HepG2 (cell line): ENCODE data around the gene ZNF503. TPM values are rescaled to one million over a fixed set of nuclear protein-coding genes. Genes with fewer than 3 reads are reported as not detected.

Source experiments
- CBX2 ChIP-seq, 2 experiments: fragments of 200-600 bp in 1 of 2; sonication (generic); formaldehyde crosslinking in 1 of 2; IDR thresholded peaks; 2 replicates each; pipeline versions ENCODE4 v1.7.0 to v1.8.1; 2018 to 2022; ENCODE audit warnings: low read depth in 2 of 2, low read length in 1 of 2, mild to moderate bottlenecking in 1 of 2, missing genetic modification reagents in 1 of 2
- IKZF1 ChIP-seq: fragments of 450-650 bp; IDR thresholded peaks from 2 replicates; pipeline ENCODE4 v1.7.1; 2016
- IRX3 ChIP-seq: sonication (generic); formaldehyde crosslinking; IDR thresholded peaks from 2 replicates; pipeline ENCODE4 v1.8.1; 2023; ENCODE audit warnings: mild to moderate bottlenecking, low read depth, missing genetic modification reagents, borderline replicate concordance
- JARID2 ChIP-seq: sonication (generic); formaldehyde crosslinking; IDR thresholded peaks from 2 replicates; pipeline ENCODE4 v1.8.1; 2023; ENCODE audit warnings: missing genetic modification reagents, inconsistent platforms; ENCODE audit not compliant: insufficient replicate concordance
- KMT2B ChIP-seq: IDR thresholded peaks from 2 replicates; pipeline ENCODE4 v1.6.1; 2016; ENCODE audit warnings: missing genetic modification reagents, missing compliant biosample characterization
- MIER3 ChIP-seq: IDR thresholded peaks from 2 replicates; pipeline ENCODE4 v1.6.1; 2016; ENCODE audit warnings: missing compliant biosample characterization, borderline replicate concordance
- NCOA1 ChIP-seq: sonication (generic); formaldehyde crosslinking; IDR thresholded peaks from 2 replicates; pipeline ENCODE4 v1.9.0; 2021; ENCODE audit warnings: missing genetic modification reagents
- NCOA5 ChIP-seq: sonication (generic); formaldehyde crosslinking; IDR thresholded peaks from 2 replicates; pipeline ENCODE4 v1.4.0; 2020; ENCODE audit warnings: missing genetic modification reagents
- REL ChIP-seq: sonication (generic); formaldehyde crosslinking; conservative IDR thresholded peaks from 2 replicates; pipeline ENCODE4 v1.8.0; 2022; ENCODE audit warnings: mild to moderate bottlenecking, missing genetic modification reagents, moderate library complexity
- ZFP82 ChIP-seq: sonication (generic); formaldehyde crosslinking; IDR thresholded peaks from 2 replicates; pipeline ENCODE4 v1.5.1; 2020; ENCODE audit warnings: mild to moderate bottlenecking, missing genetic modification reagents, borderline replicate concordance
- ZNF292 ChIP-seq: sonication (generic); formaldehyde crosslinking; IDR thresholded peaks from 2 replicates; pipeline ENCODE4 v1.8.1; 2022; ENCODE audit warnings: mild to moderate bottlenecking, low read depth, missing genetic modification reagents, borderline replicate concordance
- ZNF329 ChIP-seq: sonication (generic); formaldehyde crosslinking; IDR thresholded peaks from 2 replicates; pipeline ENCODE4 v1.9.0; 2021; ENCODE audit warnings: low read depth, mild to moderate bottlenecking, missing genetic modification reagents
- ZNF773 ChIP-seq: sonication (generic); formaldehyde crosslinking; IDR thresholded peaks from 2 replicates; pipeline ENCODE4 v1.4.0; 2020; ENCODE audit warnings: missing genetic modification reagents, borderline replicate concordance
- polyA plus RNA-seq, 8 experiments: library from polyadenylated mRNA; depleted of rRNA in 3 of 8; stranded (reverse) in 7 of 8; unstranded in 1 of 8; fragments of >200 nt; fragmentation: Illumina TruSeq in 4 of 8; extraction: Trizol in 4 of 8; gene quantifications; 2 replicates each; pipeline versions ENCODE4 v1.2.1 to v1.2.3, GENCODE V29; 2011 to 2016; ENCODE audit warnings: low read depth in 4 of 8, missing spikeins in 1 of 8, mixed read lengths in 1 of 8; ENCODE audit not compliant: insufficient read depth in 1 of 8
- total RNA-seq, 5 experiments: library from RNA; depleted of rRNA; stranded (reverse); fragments of >200 nt; fragmentation: Illumina TruSeq; extraction: Trizol; gene quantifications; 2 replicates each; pipeline ENCODE4 v1.2.3, GENCODE V29; 2016; ENCODE audit warnings: low read depth in 1 of 5
- TF ChIP-seq, protein P1 (sequence below): sonication (generic); formaldehyde crosslinking; conservative IDR thresholded peaks from 2 replicates; pipeline ENCODE4 v1.4.0; 2020; ENCODE audit warnings: missing genetic modification reagents
- TF ChIP-seq, protein P2 (sequence below): IDR thresholded peaks from 2 replicates; pipeline ENCODE4 v1.6.1; 2012; ENCODE audit warnings: low read length, improper control_type of control experiment
- TF ChIP-seq, protein P3 (sequence below): sonication (generic); formaldehyde crosslinking; IDR thresholded peaks from 2 replicates; pipeline ENCODE4 v1.4.0; 2020; ENCODE audit warnings: missing genetic modification reagents, low read depth, mild to moderate bottlenecking, borderline replicate concordance
- TF ChIP-seq, protein P4 (sequence below): sonication (generic); formaldehyde crosslinking; IDR thresholded peaks from 2 replicates; pipeline ENCODE4 v1.4.0; 2020; ENCODE audit warnings: mild to moderate bottlenecking, missing genetic modification reagents
- TF ChIP-seq, protein P5 (sequence below): sonication (generic); formaldehyde crosslinking; IDR thresholded peaks from 2 replicates; pipeline ENCODE4 v1.5.1; 2020; ENCODE audit warnings: mild to moderate bottlenecking, missing genetic modification reagents, borderline replicate concordance

ZNF503 gene
- total and polyA plus RNA-seq, 2 of the 13 experiments (the other 11 are each of a cell fraction or from before 2014, with no cell fraction given) = 2.7 to 8.3 TPM

DNA sequence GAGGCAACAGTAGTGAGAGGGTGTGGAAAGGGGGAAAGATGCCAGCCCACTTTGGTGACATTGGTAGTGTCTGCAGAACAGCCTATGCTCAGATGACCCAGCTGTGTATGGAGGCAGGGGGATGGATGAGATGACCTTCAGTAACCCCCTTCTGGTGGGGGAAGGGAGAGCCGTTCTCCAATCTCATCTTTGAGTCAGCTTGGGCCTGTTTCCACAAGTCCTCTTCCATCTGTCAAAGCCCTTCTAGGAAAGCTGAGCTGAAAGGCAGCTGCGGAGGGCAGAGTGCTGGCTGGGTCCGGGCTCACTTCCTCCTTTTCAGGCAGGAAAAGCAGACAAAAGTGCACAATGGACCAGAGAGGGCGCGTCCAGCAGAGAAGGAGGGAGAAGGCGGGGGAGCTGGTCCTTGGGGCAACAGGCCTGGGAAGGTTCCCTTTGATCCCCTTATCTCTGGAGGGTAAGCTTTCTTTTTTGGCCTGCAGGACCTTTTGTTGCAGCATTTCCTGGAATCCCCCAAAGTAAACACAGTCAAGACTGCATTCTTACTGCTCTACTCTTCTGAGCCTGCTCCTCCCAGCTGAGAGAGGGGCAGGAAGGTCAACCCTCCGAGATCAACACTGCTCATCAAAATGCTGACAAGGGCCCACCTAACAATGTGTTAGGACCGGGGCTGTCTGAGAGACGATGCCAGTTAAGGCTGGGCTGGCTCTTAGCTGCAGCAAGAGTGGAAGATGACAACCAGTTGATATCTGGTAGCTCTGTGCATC lies 28.6 kb upstream of the ZNF503 start (continued):
- TF ChIP-seq, protein P1, sequence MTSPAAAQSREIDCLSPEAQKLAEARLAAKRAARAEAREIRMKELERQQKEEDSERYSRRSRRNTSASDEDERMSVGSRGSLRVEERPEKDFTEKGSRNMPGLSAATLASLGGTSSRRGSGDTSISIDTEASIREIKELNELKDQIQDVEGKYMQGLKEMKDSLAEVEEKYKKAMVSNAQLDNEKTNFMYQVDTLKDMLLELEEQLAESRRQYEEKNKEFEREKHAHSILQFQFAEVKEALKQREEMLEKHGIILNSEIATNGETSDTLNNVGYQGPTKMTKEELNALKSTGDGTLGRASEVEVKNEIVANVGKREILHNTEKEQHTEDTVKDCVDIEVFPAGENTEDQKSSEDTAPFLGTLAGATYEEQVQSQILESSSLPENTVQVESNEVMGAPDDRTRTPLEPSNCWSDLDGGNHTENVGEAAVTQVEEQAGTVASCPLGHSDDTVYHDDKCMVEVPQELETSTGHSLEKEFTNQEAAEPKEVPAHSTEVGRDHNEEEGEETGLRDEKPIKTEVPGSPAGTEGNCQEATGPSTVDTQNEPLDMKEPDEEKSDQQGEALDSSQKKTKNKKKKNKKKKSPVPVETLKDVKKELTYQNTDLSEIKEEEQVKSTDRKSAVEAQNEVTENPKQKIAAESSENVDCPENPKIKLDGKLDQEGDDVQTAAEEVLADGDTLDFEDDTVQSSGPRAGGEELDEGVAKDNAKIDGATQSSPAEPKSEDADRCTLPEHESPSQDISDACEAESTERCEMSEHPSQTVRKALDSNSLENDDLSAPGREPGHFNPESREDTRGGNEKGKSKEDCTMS (CRISPR knock-in tag) = no peak
- TF ChIP-seq, protein P2, sequence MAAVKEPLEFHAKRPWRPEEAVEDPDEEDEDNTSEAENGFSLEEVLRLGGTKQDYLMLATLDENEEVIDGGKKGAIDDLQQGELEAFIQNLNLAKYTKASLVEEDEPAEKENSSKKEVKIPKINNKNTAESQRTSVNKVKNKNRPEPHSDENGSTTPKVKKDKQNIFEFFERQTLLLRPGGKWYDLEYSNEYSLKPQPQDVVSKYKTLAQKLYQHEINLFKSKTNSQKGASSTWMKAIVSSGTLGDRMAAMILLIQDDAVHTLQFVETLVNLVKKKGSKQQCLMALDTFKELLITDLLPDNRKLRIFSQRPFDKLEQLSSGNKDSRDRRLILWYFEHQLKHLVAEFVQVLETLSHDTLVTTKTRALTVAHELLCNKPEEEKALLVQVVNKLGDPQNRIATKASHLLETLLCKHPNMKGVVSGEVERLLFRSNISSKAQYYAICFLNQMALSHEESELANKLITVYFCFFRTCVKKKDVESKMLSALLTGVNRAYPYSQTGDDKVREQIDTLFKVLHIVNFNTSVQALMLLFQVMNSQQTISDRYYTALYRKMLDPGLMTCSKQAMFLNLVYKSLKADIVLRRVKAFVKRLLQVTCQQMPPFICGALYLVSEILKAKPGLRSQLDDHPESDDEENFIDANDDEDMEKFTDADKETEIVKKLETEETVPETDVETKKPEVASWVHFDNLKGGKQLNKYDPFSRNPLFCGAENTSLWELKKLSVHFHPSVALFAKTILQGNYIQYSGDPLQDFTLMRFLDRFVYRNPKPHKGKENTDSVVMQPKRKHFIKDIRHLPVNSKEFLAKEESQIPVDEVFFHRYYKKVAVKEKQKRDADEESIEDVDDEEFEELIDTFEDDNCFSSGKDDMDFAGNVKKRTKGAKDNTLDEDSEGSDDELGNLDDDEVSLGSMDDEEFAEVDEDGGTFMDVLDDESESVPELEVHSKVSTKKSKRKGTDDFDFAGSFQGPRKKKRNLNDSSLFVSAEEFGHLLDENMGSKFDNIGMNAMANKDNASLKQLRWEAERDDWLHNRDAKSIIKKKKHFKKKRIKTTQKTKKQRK = no peak
- peak; percentile 90 for TF ChIP-seq ZNF292 (CRISPR knock-in tag)
- TF ChIP-seq NCOA5 (CRISPR knock-in tag) = no peak
- no peak for TF ChIP-seq IKZF1
- TF ChIP-seq, protein P3, sequence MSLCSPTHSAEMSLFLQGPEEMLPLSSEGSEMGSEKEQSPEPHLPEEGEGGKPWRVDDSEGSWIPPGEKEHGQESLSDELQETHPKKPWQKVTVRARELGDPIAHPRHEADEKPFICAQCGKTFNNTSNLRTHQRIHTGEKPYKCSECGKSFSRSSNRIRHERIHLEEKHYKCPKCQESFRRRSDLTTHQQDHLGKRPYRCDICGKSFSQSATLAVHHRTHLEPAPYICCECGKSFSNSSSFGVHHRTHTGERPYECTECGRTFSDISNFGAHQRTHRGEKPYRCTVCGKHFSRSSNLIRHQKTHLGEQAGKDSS (CRISPR knock-in tag) = 0 out of 2 replicates have a peak, but pooled peaks have one; percentile 26
- TF ChIP-seq REL (CRISPR knock-in tag) = no peak
- TF ChIP-seq NCOA1 (CRISPR knock-in tag) = no peak
- TF ChIP-seq, protein P4, sequence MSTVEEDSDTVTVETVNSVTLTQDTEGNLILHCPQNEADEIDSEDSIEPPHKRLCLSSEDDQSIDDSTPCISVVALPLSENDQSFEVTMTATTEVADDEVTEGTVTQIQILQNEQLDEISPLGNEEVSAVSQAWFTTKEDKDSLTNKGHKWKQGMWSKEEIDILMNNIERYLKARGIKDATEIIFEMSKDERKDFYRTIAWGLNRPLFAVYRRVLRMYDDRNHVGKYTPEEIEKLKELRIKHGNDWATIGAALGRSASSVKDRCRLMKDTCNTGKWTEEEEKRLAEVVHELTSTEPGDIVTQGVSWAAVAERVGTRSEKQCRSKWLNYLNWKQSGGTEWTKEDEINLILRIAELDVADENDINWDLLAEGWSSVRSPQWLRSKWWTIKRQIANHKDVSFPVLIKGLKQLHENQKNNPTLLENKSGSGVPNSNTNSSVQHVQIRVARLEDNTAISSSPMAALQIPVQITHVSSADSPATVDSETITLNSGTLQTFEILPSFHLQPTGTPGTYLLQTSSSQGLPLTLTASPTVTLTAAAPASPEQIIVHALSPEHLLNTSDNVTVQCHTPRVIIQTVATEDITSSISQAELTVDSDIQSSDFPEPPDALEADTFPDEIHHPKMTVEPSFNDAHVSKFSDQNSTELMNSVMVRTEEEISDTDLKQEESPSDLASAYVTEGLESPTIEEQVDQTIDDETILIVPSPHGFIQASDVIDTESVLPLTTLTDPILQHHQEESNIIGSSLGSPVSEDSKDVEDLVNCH (CRISPR knock-in tag) = 0 out of 2 replicates have a peak, but pooled peaks have one; percentile 33
- TF ChIP-seq JARID2 = no peak
- TF ChIP-seq IRX3 (CRISPR knock-in tag) = no peak
- TF ChIP-seq, protein P5, sequence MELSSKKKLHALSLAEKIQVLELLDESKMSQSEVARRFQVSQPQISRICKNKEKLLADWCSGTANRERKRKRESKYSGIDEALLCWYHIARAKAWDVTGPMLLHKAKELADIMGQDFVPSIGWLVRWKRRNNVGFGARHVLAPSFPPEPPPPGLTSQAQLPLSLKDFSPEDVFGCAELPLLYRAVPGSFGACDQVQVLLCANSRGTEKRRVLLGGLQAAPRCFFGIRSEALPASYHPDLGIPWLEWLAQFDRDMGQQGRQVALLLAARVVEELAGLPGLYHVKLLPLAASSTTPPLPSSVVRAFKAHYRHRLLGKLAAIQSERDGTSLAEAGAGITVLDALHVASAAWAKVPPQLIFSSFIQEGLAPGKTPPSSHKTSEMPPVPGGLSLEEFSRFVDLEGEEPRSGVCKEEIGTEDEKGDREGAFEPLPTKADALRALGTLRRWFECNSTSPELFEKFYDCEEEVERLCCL = no peak
- no peak for TF ChIP-seq CBX2 (IDR thresholded peaks at IDR 0.05; ENCODE audit: low read depth, low read length)
- no peak for TF ChIP-seq CBX2 (CRISPR knock-in tag; IDR thresholded peaks at IDR 0.05; ENCODE audit: low read depth)
- TF ChIP-seq MIER3 (CRISPR knock-in tag) = no peak; the same call in 1 of the 2 replicates
- no peak for TF ChIP-seq ZNF773
- TF ChIP-seq KMT2B = no peak; the same call in 1 of the 2 replicates
- TF ChIP-seq ZNF329 = no peak
- TF ChIP-seq ZFP82 (CRISPR knock-in tag) = no peak
